Measurements from ENCODE around the gene DGKB. TPM values are rescaled to one million over a fixed set of nuclear protein-coding genes. Genes with fewer than 3 reads are reported as not detected.

The DGKB gene
- total RNA-seq, 1 donor from 2014 or later: 3.4 TPM

- no peak for DNase-seq (ENCODE audit: extremely low spot score, unreplicated experiment)
- H3K4me1 Mint-ChIP-seq (ENCODE audit: unreplicated experiment): no peaks in the 10 kb centered on the region
- no peak overlapping the region for H3K4me3 Mint-ChIP-seq
- TF ChIP-seq CTCF (conservative IDR thresholded peaks at IDR 0.05): no peak
- no peaks in the 10 kb centered on the region for H3K27me3 Mint-ChIP-seq
- H3K36me3 Mint-ChIP-seq: no peaks in the 10 kb centered on the region
- no peak overlapping the region for H3K27ac Mint-ChIP-seq
- H3K9me3 Mint-ChIP-seq: peaks cover 5% of the 10 kb centered on the region
Observed at GRCh38 chr7:14425559-14425958, 477.0 kb downstream of the DGKB start.

GRCh38 chr7:14424675-14425074, 477.9 kb downstream of the DGKB start:
- Mint-ChIP-seq H3K4me1 (ENCODE audit: unreplicated experiment) (no peaks in the 10 kb centered on the region), H3K4me3 (no peak overlapping the region), H3K9me3 (peaks cover 5% of the 10 kb centered on the region), H3K27me3 (no peaks in the 10 kb centered on the region), H3K36me3 (no peaks in the 10 kb centered on the region), H3K27ac (no peak overlapping the region)
- TF ChIP-seq CTCF (conservative IDR thresholded peaks at IDR 0.05): no peak
- DNase-seq (ENCODE audit: extremely low spot score, unreplicated experiment): no peak

- no peaks in the 10 kb centered on the region for H3K36me3 Mint-ChIP-seq
- no peaks in the 10 kb centered on the region for H3K27me3 Mint-ChIP-seq
- no peak for TF ChIP-seq CTCF (conservative IDR thresholded peaks at IDR 0.05)
- no peak for DNase-seq (ENCODE audit: extremely low spot score, unreplicated experiment)
- H3K4me1 Mint-ChIP-seq (ENCODE audit: unreplicated experiment): no peaks in the 10 kb centered on the region
- H3K4me3 Mint-ChIP-seq: no peak overlapping the region
- H3K9me3 Mint-ChIP-seq: no peaks in the 10 kb centered on the region
- H3K27ac Mint-ChIP-seq: no peak overlapping the region
Observed at GRCh38 chr7:14420768-14421167, 481.8 kb downstream of the DGKB start.

GRCh38 chr7:14419531-14419930, 483.0 kb downstream of the DGKB start:
- Mint-ChIP-seq H3K27ac (no peak overlapping the region), H3K4me1 (ENCODE audit: unreplicated experiment) (no peaks in the 10 kb centered on the region), H3K4me3 (no peak overlapping the region), H3K27me3 (no peaks in the 10 kb centered on the region), H3K9me3 (no peaks in the 10 kb centered on the region), H3K36me3 (no peaks in the 10 kb centered on the region)
- TF ChIP-seq CTCF (conservative IDR thresholded peaks at IDR 0.05): no peak
- DNase-seq (ENCODE audit: extremely low spot score, unreplicated experiment): no peak

GRCh38 chr7:14418633-14419032, 483.9 kb downstream of the DGKB start:
- no peak for TF ChIP-seq CTCF (conservative IDR thresholded peaks at IDR 0.05)
- no peak for DNase-seq (ENCODE audit: extremely low spot score, unreplicated experiment)
- Mint-ChIP-seq H3K27ac (no peak overlapping the region), H3K27me3 (no peaks in the 10 kb centered on the region), H3K36me3 (no peaks in the 10 kb centered on the region), H3K9me3 (no peaks in the 10 kb centered on the region), H3K4me3 (no peak overlapping the region), H3K4me1 (ENCODE audit: unreplicated experiment) (no peaks in the 10 kb centered on the region)

All from type B pancreatic cell (in vitro differentiated cells).